GM18868 (cell line): ENCODE measurements around the gene TTBK2.

Experiments used
- ATAC-seq: cut with Tn5 transposase; IDR thresholded peaks from one replicate; pipeline ENCODE4 v1.9.1; 2021; ENCODE audit warnings: mild to moderate bottlenecking, moderate library complexity; ENCODE audit not compliant: unreplicated experiment

The TTBK2 gene

DNA sequence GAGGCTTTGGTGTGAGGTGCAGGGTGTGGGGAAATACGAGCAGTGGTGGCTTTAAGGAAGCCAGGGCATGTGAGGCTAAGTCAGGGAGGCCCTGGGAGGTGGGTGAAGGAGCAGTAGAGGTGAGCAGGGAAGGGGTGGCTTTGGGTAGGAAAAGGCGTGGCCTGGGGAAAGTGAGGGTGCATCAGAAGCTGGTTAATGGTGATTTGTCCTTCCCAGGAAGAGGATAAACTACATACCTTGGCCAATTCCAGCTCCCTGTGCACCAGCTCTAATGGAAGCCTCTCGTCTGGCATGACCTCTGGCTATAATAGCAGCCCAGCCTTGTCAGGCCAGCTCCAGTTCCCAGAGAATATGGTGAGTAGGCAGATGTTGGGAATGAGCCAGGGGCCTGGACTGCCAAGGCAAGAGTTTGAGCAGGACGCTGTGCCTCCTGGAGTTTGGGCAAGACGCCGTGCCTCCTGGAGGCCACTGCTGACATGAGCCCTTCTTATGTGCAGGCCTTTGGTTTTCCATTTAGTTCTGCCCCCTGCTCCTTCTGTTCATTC, 225.0 kb downstream of the TTBK2 start:
- ATAC-seq, result no peak

DNA sequence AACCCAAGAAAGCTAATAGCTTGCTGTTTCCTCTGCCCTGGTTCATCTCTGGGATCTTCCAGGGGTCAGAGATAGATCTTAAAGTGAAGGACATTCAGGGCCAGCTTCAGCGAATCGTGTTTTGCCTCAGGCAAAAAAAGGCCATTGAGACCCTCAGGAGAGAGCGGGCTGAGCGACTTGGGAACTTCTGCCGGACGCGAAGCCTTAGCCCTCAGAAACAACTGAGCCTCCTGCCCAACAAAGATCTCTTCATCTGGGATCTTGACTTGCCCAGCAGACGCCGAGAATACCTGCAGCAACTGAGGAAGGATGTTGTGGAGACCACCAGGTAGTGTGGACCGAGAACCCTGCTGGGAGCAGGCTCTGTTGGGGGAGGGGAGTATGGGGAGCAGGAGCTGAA, 226.2 kb downstream of the TTBK2 start:
- no peak for ATAC-seq

DNA sequence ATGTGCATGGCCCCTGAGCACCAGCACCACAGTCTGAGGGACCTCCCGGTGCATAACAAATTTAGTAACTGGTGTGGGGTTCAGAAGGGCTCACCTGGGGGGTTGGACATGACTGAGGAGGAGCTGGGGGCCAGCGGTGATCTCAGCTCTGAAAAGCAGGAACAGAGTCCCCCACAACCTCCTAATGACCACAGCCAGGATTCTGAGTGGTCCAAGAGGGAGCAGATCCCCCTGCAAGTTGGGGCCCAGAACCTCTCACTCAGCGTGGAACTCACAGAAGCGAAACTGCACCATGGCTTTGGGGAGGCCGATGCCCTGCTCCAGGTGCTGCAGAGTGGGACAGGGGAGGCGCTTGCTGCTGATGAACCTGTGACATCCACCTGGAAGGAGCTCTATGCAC, 226.6 kb downstream of the TTBK2 start:
- no peak for ATAC-seq

DNA sequence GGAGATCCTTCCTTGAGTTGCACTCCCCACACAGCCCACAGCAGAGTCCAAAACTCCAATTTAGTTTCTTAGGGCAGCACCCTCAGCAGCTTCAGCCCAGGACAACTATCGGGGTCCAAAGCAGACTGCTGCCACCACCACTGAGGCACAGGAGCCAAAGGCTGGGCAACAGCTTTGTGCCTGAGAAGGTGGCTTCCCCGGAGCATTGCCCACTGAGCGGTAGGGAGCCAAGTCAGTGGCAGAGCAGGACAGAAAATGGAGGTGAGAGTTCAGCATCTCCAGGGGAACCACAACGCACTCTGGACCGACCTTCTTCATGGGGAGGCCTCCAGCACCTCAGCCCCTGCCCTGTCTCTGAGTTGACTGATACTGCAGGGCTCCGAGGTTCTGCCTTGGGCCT, 227.1 kb downstream of the TTBK2 start:
- no peak for ATAC-seq

DNA sequence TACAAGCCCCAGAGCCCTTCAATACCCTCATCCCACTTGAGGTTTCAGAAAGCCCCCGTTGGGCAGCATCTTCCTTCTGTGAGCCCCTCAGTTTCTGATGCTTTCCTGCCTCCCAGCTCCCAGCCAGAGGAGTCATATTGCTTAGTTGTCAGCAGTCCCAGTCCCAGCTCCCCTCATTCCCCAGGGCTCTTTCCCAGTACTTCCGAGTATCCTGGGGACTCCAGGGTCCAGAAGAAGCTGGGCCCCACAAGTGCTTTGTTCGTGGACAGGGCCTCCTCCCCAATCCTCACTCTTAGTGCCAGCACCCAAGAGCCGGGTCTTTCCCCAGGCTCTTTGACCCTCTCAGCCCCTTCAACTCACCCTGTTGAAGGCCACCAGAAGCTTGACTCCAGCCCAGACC, 227.6 kb downstream of the TTBK2 start:
- ATAC-seq, result no peak

DNA sequence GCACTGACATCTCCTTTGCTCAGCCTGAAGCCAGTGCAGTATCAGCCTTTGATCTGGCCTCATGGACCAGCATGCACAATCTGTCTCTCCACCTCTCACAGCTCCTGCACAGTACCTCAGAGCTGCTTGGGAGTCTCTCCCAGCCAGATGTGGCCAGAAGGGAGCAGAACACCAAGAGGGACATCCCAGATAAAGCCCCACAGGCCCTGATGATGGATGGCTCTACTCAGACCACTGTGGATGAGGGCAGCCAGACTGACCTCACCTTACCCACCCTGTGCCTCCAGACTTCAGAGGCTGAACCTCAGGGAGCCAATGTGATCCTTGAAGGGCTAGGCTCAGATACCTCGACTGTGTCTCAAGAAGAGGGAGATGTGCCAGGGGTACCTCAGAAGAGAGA, 228.0 kb downstream of the TTBK2 start:
- ATAC-seq, result no peak

DNA sequence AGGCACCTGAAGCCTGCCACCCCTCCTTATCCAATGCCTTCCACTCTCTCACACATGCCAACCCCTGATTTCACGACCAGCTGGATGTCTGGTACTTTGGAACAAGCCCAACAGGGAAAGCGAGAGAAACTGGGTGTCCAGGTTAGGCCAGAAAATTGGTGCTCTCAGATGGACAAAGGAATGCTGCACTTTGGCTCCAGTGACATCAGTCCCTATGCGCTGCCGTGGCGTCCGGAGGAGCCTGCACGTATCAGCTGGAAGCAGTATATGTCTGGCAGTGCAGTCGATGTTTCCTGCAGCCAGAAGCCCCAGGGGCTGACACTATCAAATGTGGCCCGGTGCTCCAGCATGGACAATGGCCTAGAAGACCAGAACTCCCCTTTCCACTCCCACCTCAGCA, 228.8 kb downstream of the TTBK2 start:
- no peak for ATAC-seq

DNA sequence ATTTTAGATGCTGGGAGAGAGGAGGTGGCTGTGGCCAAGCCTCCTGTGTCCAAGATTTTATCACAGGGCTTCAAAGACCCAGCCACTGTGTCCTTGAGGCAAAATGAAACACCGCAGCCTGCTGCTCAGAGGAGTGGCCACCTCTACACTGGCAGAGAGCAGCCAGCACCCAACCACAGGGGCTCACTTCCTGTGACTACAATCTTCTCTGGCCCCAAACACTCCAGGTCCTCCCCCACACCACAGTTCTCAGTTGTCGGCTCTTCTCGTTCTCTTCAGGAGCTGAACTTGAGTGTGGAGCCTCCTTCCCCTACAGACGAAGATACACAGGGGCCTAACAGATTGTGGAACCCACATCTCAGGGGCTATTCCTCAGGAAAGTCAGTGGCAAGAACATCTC, 229.3 kb downstream of the TTBK2 start:
- no peak for ATAC-seq
